GM19452 (cell line): Measurements from ENCODE around the gene SNX13.
"Not testable (repeated sequence)": the region's sequence is repeated elsewhere in the genome, so short reads cannot be mapped to it uniquely, and the experiment has no call there.

Source experiments
- ATAC-seq: cut with Tn5 transposase; IDR thresholded peaks from one replicate; pipeline ENCODE4 v1.9.1; 2021; ENCODE audit not compliant: unreplicated experiment

The SNX13 gene

GRCh38 chr7:17854261-17855047, 85.8 kb downstream of the SNX13 start:
- ATAC-seq = no peak

GRCh38 chr7:17852361-17852760, 87.9 kb downstream of the SNX13 start:
- ATAC-seq = no peak

GRCh38 chr7:17849504-17849903, 90.8 kb downstream of the SNX13 start:
- ATAC-seq = no peak

- no peak for ATAC-seq
Observed at GRCh38 chr7:17848516-17848915, 91.8 kb downstream of the SNX13 start.

- ATAC-seq = no peak
Observed at GRCh38 chr7:17846935-17847334, 93.4 kb downstream of the SNX13 start.

- no peak for ATAC-seq
Observed at GRCh38 chr7:17845197-17845547, 95.1 kb downstream of the SNX13 start.

- no peak for ATAC-seq
Observed at GRCh38 chr7:17844514-17845196, 95.6 kb downstream of the SNX13 start.

GRCh38 chr7:17844022-17844421, 96.3 kb downstream of the SNX13 start:
- no peak for ATAC-seq

- ATAC-seq = no peak
Observed at GRCh38 chr7:17843041-17843440, 97.3 kb downstream of the SNX13 start.

- no peak for ATAC-seq
Observed at GRCh38 chr7:17832820-17833355, 107.4 kb downstream of the SNX13 start.

- ATAC-seq = no peak
Observed at GRCh38 chr7:17832242-17832641, 108.1 kb downstream of the SNX13 start.

- ATAC-seq = no peak
Observed at GRCh38 chr7:17830206-17830605, 110.1 kb downstream of the SNX13 start.

GRCh38 chr7:17829001-17829400, 111.3 kb downstream of the SNX13 start:
- no peak for ATAC-seq

- no peak for ATAC-seq
Observed at GRCh38 chr7:17822547-17823173, 117.6 kb downstream of the SNX13 start.

- ATAC-seq = no peak
Observed at GRCh38 chr7:17816903-17817302, 123.4 kb downstream of the SNX13 start.

- ATAC-seq = no peak
Observed at GRCh38 chr7:17815318-17815717, 125.0 kb downstream of the SNX13 start.

- no peak for ATAC-seq
Observed at GRCh38 chr7:17814058-17814457, 126.2 kb downstream of the SNX13 start.

GRCh38 chr7:17809215-17809614, 131.1 kb downstream of the SNX13 start:
- ATAC-seq = not testable (repeated sequence)

- ATAC-seq = no peak
Observed at GRCh38 chr7:17807242-17807641, 133.1 kb downstream of the SNX13 start.

GRCh38 chr7:17806631-17807030, 133.7 kb downstream of the SNX13 start:
- no peak for ATAC-seq

- ATAC-seq = no peak
Observed at GRCh38 chr7:17802056-17802455, 138.2 kb downstream of the SNX13 start.
